Panc1 (cell line): ENCODE measurements around the gene TM4SF5.

Experiments used
- POLR2AphosphoS5 ChIP-seq: IDR thresholded peaks from 2 replicates; pipeline ENCODE4 v1.6.1; 2012; ENCODE audit warnings: mild to moderate bottlenecking, low read depth, low read length, moderate library complexity
- SIN3A ChIP-seq: IDR thresholded peaks from 2 replicates; pipeline ENCODE4 v1.6.1; 2012; ENCODE audit warnings: low read depth, mild to moderate bottlenecking, low read length, moderate library complexity, borderline replicate concordance; ENCODE audit not compliant: insufficient read depth
- TF ChIP-seq, protein P1 (sequence below): fragments of 450-650 bp; IDR thresholded peaks from 2 replicates; pipeline ENCODE4 v1.5.1; 2017; ENCODE audit warnings: mild to moderate bottlenecking
- TF ChIP-seq, protein P2 (sequence below), 2 experiments: IDR thresholded peaks; 2 replicates each; pipeline ENCODE4 v1.6.1; 2011 to 2012; ENCODE audit warnings: low read depth in 2 of 2, control low read depth in 1 of 2, low read length in 1 of 2, mild to moderate bottlenecking in 1 of 2, moderate library complexity in 1 of 2; ENCODE audit not compliant: insufficient read depth in 1 of 2

DNA sequence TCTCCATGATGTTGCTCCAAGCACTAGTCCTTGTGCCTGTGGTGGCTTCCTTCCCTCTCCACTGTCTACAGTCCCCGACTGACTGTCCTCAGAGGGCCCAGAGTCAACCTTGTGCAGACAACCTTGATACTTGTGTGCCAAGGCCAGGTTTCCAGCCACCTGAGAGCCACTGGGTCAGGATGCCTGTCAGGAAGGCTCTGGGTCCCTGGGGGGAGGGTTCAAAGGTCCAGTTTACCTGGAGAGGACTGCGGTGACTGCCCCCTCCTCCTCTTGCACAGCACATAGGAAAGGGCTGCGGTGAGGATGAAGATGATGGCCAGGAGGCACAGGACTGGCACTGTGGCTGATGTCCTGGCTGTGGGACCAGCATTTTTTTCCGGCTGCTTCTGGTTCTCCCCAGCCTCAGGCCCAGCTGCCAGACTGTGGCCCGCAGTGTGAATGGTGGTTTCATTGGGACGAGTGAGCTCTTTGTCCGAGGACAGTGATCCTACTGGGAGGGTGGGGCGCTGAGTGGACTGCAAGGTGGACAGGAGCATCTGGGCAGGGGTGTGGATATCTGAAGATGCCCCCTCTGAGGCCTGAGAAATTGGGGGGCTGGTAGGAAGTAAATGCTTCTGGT lies 36.7 kb upstream of the TM4SF5 start:
- TF ChIP-seq, protein P1, sequence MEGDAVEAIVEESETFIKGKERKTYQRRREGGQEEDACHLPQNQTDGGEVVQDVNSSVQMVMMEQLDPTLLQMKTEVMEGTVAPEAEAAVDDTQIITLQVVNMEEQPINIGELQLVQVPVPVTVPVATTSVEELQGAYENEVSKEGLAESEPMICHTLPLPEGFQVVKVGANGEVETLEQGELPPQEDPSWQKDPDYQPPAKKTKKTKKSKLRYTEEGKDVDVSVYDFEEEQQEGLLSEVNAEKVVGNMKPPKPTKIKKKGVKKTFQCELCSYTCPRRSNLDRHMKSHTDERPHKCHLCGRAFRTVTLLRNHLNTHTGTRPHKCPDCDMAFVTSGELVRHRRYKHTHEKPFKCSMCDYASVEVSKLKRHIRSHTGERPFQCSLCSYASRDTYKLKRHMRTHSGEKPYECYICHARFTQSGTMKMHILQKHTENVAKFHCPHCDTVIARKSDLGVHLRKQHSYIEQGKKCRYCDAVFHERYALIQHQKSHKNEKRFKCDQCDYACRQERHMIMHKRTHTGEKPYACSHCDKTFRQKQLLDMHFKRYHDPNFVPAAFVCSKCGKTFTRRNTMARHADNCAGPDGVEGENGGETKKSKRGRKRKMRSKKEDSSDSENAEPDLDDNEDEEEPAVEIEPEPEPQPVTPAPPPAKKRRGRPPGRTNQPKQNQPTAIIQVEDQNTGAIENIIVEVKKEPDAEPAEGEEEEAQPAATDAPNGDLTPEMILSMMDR: no peak
- TF ChIP-seq SIN3A (no peak), POLR2AphosphoS5 (no peak)
- TF ChIP-seq, protein P2, sequence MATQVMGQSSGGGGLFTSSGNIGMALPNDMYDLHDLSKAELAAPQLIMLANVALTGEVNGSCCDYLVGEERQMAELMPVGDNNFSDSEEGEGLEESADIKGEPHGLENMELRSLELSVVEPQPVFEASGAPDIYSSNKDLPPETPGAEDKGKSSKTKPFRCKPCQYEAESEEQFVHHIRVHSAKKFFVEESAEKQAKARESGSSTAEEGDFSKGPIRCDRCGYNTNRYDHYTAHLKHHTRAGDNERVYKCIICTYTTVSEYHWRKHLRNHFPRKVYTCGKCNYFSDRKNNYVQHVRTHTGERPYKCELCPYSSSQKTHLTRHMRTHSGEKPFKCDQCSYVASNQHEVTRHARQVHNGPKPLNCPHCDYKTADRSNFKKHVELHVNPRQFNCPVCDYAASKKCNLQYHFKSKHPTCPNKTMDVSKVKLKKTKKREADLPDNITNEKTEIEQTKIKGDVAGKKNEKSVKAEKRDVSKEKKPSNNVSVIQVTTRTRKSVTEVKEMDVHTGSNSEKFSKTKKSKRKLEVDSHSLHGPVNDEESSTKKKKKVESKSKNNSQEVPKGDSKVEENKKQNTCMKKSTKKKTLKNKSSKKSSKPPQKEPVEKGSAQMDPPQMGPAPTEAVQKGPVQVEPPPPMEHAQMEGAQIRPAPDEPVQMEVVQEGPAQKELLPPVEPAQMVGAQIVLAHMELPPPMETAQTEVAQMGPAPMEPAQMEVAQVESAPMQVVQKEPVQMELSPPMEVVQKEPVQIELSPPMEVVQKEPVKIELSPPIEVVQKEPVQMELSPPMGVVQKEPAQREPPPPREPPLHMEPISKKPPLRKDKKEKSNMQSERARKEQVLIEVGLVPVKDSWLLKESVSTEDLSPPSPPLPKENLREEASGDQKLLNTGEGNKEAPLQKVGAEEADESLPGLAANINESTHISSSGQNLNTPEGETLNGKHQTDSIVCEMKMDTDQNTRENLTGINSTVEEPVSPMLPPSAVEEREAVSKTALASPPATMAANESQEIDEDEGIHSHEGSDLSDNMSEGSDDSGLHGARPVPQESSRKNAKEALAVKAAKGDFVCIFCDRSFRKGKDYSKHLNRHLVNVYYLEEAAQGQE (IDR thresholded peaks at IDR 0.05; ENCODE audit: insufficient read depth in 1 of 2, low read depth in 2 of 2, low read length in 1 of 2): no peak
